GM19452 (cell line): ENCODE measurements around the gene PRPF40B.

Experiments
- ATAC-seq: cut with Tn5 transposase; IDR thresholded peaks from one replicate; pipeline ENCODE4 v1.9.1; 2021; ENCODE audit not compliant: unreplicated experiment

Gene PRPF40B

DNA sequence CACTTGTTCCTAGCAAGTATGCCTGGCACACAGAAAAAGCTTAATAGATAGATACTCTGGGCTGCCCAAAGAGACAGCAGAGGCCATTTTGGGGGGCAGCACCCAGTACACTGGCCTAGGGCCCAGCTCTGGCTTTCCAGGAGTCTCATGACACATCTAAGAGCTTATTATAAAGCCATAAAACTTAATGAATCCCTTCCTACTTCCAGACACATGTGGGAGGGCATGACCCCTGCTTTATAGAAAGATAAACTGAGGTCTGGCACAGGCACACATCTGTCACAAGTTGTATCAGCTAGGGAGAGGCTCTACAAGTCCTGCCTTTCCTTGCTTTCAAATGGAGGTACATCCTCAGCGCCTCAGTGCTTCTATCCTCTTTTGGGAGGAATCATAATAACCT, 56.7 kb downstream of the PRPF40B start:
- no peak for ATAC-seq

GRCh38 chr12:49683599-49684309, 60.4 kb downstream of the PRPF40B start:
- ATAC-seq: no peak

GRCh38 chr12:49684310-49684854, 61.0 kb downstream of the PRPF40B start:
- no peak for ATAC-seq

GRCh38 chr12:49687941-49688340, 64.6 kb downstream of the PRPF40B start:
- no peak for ATAC-seq

DNA sequence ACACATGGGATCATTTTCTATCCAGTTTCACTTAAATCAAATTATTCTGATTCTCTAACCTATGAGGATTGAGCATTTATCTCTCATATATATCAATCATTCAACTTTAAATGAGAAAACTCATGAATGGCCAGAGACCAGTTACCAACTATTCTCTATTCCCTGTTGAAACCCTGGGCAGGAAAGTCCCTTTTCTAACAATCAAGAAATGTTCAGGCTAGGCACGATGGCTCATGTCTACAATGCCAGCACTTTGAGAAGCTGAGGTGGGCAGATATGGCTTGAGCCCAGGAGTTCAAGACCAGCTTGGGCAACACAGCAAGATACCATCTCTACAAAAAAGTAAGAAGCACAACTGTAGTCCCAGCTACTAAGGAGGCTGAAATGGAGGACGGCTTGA, 65.9 kb downstream of the PRPF40B start:
- no peak for ATAC-seq

- ATAC-seq: no peak
Observed at GRCh38 chr12:49689785-49690184, 66.4 kb downstream of the PRPF40B start.

DNA sequence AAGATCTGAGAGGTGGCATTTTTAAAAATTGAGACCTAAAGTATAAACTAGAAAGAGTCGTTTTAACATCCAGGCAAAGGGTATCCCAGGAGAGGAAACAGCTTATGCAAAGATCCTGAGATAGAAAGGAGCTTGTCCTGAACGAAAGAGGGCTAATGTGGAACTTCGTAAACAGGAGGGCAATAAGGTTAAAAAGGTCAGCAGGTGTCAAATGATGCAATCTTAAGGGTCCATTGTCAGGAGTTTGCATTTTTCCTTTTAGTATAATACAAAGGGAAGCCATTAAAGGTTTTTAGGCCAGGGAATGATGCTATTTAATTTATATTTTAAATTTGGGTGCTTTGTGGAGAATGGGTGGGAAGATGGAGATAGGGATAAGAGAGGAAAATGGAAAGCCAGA, 69.5 kb downstream of the PRPF40B start:
- no peak for ATAC-seq

DNA sequence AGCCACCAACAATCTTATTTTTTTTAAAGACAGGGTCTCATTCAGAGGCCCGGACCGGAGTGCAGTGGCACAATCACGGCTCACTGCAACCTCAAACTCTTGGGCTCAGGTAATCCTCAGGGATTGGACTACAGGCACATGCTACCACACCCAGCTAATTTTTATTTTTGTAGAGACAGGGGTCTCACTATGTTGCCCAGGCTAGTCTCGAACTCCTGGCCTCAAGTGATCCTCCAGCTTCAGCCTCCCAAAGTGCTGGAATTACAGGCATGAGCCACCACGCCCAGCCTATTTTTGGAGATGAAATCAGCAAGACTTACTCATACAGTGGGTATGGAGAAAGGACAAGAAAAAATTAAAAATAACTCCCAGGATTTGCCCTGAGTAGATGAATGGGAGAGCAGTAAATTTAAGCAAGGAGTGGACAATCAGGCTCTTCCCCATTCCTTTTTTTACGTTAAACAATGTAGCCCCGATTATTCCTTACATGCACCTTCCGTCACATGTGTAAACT, 70.6 kb downstream of the PRPF40B start:
- no peak for ATAC-seq
